Astrocyte of the hippocampus (primary cell): ENCODE results near the gene MRPL21.
A peak's percentile ranks its signal among the peaks of the same experiment; 100 is the strongest.

ENCODE experiments used
- DNase-seq: peaks from one replicate; pipeline ENCODE4 v3.0.0; 2011; ENCODE audit warnings: low read depth, low spot score

The MRPL21 gene

DNA sequence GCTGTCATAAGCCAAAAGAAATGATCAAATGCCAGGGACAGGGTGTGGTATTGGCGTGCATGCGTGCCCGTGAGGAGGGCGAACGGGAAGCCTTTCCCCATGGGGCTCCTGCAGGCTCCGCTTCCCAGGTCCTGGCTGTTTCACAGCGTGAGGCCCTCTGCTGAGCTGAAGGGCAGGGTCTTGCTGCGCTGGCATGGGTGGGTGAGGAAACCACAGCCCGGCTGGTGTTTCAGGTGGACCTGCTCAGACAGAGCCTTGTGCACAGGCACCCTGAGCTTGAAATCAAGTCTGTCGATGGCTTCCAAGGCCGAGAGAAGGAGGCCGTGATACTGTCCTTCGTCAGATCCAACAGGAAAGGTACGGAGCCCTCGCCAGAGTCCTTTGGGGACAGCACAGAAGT lies 31.4 kb upstream of the MRPL21 start:
- no peak for DNase-seq

DNA sequence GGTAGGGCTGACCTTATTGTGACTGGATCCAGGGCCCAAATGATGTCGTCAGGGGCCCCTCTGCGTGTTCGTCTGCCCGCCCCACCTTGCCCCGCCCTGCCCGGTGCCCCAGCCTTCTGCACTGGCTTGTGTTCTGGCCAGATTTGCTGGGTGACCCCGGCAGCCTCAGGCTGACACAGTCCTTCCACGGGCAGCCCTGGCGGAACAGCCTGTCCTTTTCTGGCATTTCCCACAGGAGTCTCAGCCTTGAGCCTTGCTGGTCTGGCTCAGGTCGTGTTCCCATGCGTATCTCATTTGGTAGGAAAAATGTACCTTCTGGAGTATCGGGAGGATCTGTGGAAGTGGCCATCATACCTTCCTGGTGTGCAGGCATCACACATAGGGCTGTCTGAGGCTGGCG lies 31.0 kb upstream of the MRPL21 start:
- no peak for DNase-seq

DNA sequence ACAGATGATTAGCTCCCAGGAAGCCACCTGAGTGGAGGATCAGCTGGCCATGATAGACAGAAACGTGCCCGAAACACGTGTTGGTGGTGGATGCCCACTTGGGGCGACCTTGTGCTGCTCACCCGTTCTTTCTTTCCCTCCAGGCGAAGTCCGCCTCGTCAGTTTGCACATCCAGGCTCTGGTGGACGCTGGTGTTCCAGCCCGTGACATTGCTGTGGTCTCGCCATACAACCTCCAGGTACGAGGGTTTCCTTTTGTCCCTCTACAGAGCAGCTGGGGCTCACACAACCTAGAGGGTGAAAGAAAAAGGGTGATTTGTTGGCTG lies 30.7 kb upstream of the MRPL21 start:
- no peak for DNase-seq

DNA sequence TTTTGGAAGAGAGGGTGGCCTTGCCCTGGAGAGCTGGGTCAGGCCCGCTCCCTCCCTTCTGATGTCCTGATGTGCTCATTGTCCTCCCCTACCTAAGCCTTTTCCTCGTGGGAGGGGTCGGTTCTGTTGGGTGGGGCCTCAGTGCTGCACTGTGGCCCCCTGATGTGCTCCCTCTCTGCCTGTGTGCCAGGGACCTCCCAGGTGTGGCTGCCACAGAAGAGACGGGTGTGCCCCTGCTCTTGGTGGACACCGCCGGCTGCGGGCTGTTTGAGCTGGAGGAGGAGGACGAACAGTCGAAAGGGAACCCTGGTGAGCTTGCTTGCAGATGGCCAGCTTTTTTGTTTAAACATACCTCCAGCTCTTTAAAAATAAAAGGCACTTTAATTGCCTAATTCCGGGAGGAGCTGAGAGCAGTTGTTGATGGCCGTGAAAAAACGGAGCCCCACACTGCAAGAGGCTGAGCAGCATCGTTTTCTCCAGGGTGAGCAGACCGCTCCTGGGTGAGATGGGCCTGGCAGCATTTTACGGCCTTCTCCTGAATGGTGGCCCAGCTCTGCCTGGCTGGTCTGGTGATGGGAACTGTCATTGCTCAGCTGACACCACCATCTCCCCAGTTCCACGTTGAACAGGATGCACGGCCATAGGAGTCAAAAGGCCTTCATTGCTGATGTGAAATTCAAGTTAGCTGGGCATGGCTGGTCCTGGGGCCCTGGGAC lies 30.1 kb upstream of the MRPL21 start:
- no peak for DNase-seq

DNA sequence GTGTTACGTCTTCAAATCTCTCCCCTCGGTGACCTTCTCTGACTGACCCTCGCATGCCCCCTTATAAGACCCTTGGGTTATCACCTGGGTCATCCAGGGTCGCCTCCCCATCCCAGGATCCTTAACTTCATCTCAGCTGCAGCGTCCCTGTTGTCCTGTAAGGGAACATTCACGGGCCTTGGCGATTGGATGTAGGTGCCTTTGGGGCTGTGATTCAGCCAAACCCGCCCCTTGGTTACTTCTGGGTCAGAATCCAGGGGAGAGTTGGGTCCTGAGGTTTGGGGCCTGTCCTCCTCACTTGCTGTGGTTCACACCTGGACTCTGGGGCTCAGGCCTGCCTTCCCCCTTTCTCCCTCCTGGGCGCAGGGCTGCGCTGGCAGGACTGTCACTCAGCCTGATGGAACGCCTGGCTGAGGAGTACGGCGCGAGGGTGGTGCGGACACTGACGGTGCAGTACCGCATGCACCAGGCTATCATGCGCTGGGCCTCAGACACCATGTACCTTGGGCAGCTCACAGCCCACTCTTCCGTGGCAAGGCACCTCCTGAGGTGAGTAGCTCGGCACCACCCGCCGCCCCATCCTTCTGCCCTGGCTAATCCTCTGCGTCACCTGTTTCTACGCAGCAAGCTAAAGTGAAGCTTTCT lies 29.4 kb upstream of the MRPL21 start:
- no peak for DNase-seq

DNA sequence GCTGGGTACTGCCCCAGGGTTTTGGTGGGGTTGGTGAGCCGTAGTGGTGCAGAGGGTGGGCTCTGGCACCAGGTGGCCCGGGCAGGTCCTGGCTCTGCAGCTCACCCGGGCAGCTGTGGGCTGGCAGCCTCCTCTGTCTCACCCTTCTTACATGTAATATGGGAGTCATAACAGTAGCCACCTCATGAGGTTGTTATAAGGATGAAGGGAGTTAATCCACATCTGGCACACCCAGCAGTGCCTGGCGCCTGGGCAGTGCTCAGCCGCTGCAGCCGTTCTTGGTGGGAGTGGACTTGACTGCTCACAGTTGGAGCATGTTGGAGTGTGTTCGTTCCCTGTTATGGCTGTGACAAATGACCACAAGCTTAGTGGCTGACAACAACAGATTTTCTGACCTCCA lies 28.7 kb upstream of the MRPL21 start:
- no peak for DNase-seq

DNA sequence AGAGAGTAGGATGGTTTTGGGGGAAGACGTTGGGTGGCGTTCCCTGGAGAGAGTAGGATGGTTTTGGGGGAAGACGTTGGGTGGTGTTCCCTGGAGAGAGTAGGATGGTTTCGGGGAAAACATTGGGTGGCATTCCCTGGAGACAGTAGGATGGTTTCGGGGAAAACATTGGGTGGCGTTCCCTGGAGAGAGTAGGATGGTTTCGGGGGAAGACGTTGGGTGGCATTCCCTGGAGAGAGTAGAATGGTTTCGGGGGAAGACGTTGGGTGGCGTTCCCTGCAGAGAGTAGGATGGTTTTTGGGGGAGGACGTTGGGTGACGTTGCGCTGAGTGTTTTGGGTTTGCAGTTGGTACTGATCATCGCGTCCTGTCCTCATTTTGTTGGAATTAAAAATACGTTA lies 28.3 kb upstream of the MRPL21 start:
- no peak for DNase-seq

DNA sequence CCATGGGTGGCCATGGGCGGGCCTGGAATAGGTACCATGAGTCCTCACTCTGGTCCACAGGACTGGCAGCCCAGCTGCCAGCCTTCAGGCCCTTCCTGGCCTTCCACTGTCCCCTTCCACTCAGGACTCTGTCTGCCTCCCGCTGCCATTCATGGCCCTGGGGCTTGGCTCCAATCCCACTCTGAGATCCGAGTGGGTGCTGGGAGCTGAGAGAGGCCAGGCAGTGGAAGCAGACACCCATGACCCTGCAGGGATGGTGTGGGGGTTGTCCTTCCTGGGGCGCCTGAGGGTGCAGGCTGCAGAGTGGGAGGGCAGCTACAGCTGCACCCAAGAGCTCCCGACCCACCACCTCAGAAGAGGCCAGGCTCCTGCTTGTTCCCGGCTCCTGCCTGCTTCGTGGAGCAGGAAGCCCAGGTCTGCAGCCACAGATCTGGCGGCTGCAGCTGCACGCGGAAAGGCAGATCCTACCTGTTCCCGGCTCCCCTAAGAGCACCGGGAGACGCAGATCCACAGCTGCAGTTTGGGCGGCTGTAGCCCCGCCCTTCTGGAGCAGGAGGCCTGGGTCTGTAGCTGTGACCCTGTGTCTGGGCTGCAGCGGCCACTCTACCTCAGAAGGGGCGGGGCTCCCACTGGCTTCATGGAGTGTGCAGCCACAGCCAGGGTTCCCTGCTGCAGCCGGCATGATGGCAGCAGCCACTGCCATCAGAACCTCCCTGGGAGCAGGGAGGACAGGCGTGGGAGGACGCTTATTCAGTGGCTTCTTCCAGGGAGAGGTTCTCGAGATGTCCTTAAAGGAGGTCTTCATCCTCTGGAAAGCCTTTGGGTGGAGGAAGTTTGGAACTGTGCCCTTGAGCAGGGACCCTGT lies 27.6 kb upstream of the MRPL21 start:
- DNase-seq, result no peak

DNA sequence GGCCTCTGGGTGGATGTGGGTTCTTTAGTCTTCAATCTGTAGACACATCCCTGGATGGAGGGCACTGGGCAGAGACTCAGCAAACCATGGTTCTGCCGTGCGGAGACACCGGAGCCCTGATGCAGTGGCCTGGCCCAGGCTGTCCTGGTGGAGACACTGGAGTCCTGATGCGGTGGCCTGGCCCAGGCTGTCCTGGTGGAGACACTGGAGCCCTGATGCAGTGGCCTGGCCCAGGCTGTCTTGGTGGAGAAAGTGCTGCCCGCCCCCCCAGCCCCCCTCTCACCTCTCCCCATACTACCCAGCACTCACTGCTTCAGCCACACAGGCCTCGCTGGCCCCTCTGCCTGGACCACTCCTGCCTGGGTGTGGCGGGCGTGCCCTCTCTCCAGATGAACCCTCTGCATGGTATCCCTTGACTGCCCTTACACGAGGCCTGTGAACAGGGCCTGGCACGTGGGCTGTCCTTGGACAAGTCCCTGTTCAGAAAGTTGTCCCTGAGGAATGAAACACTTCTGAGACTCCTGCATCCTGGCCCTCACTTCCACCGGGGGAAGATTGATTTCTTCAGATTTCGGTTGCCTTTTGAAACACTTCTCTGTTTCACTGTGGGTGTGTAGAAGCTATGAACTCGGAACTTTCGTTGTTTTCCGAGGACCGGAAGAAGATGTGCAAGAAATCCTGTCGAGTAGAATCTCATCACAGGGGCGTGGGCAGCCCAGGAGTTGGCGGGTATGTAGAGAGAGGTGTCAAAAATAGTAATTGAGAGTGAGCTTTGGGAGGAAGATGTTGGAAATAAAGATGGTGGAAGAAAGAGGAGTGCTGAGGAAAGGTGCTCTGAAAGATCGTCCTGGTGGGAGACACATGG lies 26.3 kb upstream of the MRPL21 start:
- DNase-seq, result no peak

DNA sequence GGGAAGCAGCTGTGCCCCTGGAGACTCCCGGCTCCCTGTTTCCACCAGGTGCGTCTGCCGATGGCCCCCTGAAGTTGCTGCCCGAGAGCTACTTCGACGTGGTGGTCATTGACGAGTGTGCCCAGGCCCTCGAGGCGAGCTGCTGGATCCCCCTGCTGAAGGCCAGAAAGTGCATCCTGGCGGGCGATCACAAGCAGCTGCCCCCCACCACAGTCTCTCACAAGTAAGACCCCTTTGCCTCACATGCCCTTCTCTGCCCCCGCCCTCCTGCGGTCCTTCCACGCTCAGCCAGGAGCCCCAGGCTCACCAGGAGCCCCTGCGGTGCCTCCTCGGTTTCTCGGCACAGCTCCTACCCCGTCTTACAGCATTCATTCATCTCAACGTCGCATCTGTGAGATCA lies 25.5 kb upstream of the MRPL21 start:
- no peak for DNase-seq

DNA sequence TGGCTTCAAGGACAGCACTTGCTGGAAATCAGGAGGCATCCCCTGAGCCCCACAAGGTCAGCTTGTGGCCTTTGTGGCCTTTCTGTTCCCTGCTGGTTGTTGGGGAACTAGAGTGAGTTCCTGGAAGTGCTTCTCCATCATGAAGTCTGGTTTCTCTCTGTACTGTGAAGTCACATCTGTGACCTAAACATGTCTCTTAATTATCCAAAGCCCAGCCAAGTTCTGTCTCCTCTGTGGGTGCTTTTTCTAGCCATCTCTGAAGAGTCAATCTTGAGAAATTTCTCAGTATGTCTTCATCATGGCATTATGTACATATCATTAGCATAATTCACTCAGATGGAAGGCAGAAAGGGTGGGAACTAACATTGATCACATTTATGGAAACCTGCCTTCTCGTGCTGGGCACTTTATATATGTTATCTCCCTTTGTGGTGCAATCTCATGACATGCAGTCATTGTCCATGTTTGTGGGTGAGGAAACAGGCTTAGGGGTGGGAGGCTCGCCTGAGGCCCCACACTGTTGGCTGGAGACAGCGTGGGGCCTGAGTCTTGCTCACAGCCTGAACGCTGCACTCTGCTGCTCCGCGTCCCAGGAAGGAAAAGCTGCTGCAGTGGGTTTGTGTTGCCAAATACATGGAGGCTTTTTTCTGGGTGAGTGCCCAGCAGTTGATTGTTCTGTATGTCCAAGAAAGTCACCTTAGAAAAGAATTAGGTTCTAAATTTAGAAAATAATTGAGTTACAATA lies 24.7 kb upstream of the MRPL21 start:
- no peak for DNase-seq

DNA sequence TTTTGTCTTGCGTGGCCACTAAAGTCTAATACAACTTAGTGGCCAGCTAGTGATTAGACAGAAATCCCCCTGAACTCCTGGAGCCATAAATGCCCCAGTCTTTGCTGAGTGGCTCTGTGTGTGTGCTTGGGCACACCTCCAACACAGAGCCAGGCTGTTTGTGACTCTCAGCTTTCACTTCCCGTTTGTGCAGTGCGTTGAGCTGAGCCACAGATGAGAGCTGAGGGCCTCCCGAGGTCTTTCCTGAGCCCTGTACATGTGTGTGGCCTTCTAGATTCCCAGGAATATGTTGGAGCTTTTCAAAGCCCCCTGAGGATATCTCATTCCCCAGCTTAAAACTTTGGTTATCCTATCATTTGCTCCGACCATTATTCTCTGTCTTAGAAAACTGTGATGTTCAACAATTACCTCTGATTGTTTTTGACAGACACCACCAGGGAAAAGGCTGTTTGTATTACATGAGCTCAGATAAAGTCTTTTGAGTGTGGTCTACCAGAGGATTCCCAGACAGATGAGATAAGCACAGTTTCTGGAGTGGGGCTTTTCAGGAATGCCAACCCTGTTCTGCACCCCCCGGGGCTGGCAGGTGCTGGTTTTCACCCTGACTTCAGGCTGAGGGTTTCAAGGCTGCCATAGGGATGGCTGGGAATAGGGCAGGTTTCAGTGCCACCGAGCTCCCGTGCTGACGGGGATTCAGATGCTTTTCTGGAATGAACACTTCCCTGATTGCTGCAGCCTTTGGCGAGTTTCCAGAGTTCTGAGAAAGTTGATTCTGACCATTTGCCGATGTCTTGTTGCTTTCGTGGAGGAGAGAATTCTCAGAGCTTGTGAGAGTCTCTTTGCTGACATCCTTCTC lies 23.9 kb upstream of the MRPL21 start:
- peak; percentile 17 for DNase-seq

DNA sequence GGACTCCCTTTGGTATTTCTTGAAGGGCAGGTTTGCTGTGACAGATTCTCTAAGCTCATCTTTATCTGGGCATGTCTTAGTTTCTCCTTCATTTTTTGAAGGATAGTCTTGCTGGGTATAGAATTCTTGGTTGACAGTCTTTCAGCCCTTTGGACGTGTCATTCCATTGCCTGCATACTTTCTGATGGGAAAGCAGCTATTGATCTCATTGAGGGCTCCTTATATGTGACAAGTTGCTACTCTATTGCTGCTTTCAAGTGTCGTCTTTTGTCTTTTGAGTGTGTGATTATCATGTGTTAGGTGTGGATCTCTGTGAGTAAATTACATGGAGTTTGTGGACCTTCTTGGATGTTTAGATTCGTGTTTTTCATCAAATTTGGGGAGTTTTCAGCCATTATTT lies 22.0 kb upstream of the MRPL21 start:
- no peak for DNase-seq

DNA sequence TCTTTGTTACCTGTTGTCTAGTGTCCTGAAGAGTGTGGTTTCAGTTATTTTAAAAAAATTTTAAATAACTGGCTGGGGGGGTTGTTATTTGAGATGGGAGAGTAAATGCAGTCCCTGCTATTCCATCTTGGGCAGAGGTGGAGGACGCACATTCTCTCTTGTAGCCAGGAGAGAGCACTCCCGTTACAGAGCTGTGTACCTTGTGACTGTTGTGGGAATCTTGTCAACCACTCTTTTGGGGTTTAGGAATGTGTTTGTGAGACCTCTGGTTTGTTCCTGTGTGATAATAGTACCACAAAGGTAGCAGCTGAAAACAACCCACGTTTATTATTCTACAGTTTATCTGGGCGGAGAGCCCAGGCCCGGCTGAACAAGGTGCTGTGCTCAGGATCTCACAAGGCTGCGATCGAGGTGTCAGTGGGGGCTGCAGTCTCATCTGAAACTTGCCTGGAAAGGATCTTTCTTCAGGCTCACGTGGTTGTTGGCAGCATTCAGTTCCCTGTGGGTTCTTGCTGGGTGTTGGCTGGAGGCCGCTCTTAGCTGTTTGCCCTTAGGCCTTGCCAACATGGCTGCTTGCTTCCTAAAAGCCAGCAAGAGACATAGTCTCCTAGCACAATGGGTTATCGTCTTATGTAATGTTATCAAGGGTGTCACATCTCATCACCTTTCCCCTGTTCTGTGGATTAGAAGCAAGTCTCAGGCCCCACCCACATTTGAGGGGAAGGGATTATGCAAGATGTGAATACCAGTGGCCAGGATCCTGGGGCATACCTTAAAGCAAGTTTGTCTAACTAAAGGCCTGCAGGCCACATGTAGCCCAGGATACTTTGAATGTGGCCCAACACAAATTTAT lies 20.7 kb upstream of the MRPL21 start:
- DNase-seq, result peak; percentile 53

DNA sequence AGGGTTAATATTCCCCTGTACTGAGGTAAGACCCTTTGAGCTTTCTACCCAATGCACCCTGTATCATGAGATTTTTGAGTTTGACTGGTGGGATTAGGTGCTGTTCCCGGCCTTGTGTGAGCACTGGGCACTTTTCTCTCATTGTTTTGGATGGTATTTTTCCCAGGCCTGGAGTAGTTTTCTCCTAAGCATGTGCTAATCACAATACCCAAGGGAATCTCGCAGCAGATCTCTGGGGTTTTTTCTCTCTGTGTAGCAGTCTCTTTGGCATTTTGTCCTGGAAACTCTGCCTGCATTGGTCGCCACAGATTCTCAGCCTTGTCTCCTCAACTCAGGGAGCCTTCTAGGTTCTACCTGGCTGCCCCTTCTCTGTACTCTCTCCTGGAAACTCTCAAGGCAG lies 20.0 kb upstream of the MRPL21 start:
- DNase-seq, result no peak

DNA sequence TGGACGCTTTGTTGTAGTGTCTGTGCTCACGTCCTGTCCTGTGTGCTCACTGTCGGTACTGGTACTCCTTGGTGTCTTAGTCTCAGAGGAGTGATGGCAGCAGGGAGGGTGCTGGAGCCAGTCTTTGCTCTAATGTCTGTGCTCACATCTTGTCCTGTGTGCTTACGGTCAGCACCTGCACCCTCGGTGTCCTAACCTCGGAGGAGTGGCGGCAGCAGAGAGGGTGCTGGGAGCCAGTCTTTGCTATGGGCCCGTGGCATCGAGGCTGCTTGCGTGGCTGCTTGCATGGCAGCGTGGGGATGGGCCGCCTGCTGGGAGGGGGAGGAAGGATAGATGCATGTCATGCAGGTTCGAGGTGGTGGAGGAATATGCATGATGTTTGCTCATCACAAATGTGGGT lies 12.8 kb upstream of the MRPL21 start:
- no peak for DNase-seq

DNA sequence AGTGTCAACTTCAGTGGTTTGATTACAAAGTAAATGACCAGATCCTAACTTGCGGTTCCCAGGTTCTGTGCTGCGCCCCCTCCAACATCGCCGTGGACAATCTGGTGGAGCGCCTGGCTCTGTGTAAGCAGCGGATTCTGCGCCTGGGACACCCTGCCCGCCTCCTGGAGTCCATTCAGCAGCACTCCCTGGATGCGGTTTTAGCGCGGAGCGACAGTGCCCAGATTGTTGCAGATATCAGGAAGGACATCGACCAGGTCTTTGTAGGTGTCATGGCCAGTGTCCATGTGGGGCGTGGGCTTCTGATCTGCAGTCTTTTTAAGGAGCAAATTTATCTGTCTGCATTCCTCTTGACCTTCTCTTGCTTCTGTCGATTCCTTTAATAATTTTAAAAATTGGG lies 11.1 kb upstream of the MRPL21 start:
- DNase-seq, result no peak

DNA sequence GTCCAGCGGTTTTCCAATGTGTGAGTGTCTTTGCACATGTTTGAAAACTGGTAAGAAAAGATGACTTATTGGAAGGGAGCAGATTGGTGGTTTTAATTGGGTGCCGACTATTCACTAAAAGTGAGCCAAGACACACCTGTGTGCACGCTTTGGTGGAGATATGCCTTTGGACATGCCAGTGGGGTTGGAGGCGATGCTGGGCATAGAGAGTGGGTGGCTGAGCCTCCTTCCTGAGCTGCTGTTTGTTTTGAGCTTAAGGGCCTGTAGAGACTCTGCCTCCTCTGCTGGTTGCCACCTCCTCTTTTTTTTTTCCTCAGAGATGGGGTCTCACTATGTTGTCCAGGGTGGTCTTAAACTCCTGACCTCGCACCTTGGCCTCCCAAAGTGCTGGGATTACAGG lies 9.6 kb upstream of the MRPL21 start:
- no peak for DNase-seq

DNA sequence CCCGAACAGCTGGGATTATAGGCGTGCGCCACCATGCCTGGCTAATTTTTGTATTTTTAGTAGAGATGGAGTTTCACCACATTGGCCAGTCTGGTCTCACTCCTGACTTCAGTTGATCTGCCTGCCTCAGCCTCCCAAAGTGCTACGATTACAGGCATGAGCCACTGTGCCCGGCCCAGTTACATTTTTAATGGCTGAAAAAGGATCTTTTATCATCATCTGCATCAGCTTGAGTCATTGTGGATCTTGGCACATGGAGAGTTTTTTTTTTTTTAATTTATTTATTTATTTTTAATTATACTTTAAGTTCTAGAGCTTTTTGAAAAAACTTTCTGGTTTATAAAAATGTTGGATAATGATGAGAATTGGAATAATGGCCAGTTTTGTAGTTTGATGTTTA lies 8.6 kb upstream of the MRPL21 start:
- DNase-seq, result no peak
